ENCODE results near the gene TNS4.

The TNS4 gene

DNA sequence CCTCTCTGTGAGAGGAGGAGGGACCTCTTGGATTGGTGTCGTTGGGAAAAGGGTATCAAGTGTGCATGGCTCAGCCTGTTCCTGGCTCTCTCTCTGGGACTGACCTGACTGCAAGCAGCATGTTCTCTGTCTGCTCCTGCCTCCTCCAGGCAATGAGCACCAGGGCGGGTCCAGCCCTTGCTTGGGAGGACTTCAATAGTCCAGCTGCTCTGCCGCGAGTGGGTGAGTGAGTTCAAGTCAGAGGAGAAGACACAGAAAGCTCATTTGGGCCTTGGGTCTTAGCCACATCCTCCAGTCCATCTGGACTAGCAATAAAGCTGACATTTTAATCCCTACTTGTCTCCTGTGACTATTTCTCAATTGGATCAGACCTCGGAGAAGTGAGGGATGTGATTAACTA is 25.2 kb upstream of the TNS4 start:
- no peak overlapping the region for H3K27ac ChIP-seq
- TF ChIP-seq ZFX (IDR thresholded peaks at IDR 0.05) (no peak), CTCF (conservative IDR thresholded peaks at IDR 0.05) (no peak)

DNA sequence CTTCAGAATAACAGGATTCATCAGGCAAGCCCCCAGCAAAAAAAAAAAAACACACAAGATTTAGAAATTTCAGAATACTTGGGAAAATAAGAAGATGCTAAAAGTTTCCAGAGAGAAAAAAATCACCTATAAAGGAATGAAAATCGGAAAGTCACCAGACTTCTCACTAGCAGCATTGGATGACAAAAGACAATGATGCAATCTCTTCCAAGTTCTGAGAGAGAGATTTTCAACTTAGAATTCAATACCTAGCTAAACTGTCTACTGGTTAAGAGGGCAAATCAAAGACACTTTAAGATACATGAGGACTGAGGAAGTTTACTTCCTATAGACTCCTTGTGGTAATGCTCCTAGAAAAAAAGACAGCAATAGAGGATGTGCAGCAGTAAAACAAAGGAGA is 23.9 kb upstream of the TNS4 start:
- no peak overlapping the region for H3K27ac ChIP-seq
- no peak for TF ChIP-seq CTCF (conservative IDR thresholded peaks at IDR 0.05)
- no peak for TF ChIP-seq ZFX (IDR thresholded peaks at IDR 0.05)

GRCh38 chr17:40524243-40524965 is 23.0 kb upstream of the TNS4 start:
- TF ChIP-seq CTCF (conservative IDR thresholded peaks at IDR 0.05) (no peak), ZFX (IDR thresholded peaks at IDR 0.05) (no peak)
- H3K27ac ChIP-seq, result no peak overlapping the region

- no peak overlapping the region for H3K27ac ChIP-seq
- no peak for TF ChIP-seq CTCF (conservative IDR thresholded peaks at IDR 0.05)
- no peak for TF ChIP-seq ZFX (IDR thresholded peaks at IDR 0.05)
Observed at GRCh38 chr17:40522961-40523310, 21.5 kb upstream of the TNS4 start.

DNA sequence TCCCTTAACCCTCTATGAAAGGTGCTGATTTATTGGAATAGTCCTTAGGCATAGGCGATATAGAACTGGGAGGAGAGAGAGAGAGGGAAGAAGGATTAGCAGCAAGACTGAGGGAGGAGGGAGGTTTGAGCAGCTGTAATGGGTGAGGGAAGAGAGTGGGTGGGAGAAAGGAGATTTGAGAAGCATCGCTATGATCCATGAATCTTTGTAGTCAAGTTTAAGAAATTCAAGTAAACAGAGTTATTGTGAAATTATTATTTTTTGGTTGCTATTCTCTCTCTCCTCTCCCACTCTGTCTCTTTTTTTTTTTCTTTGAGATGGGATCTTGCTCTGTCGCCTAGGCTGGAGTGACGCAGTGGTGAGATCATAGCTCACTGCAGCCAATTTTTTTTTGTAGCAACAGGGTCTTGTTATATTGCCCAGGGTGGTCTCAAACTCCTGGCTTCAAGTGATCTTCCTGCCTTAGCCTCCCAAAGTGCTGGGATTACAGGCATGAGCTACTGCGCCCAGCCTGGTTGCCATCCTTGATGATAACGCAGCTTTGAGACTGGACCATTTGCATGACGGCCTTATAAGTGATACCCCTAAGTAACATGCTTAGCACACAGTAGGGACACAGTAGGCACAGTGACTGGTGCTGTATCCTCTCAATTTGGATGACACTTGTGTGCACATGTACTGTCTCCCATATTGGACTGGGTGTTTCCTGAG is 21.0 kb upstream of the TNS4 start:
- TF ChIP-seq ZFX (IDR thresholded peaks at IDR 0.05) (no peak), CTCF (conservative IDR thresholded peaks at IDR 0.05) (no peak)
- H3K27ac ChIP-seq, result no peak overlapping the region

GRCh38 chr17:40520991-40521453 is 19.6 kb upstream of the TNS4 start:
- TF ChIP-seq ZFX (IDR thresholded peaks at IDR 0.05) (no peak), CTCF (conservative IDR thresholded peaks at IDR 0.05) (no peak)
- H3K27ac ChIP-seq, result no peak overlapping the region

DNA sequence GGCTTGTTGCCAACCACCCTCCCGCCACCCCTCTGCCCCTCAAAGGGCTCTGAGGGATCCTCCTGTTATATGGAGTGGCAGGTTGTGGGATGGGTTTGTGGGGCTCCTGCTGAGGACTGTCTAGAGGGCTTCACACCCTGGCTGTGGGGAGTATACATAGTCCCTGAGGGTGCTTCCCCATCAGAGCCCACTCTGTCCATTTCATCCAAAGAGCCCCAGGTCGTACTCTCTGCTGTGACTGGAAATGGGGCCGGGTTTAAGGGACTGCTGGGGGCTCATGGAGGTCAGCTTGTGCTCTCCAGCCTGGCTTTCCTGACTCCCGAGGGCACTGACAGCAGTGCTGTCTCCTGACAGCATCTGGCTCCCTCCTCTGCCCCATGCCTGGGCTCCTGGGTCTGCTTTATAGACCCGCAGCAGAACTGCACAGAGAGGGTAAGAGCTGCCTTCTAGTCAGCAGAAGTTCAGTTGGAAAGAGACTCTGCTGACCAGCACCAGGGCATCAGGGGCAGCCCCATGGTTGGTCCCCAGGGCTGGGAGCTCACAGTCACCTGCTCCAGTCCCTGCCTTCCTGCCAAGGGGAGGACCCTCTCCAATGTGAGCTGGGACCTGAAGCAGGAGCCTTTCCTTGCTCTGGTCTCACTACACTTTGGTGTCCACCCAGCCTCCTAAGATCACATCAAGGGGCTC is 17.8 kb upstream of the TNS4 start:
- H3K27ac ChIP-seq, result no peak overlapping the region
- TF ChIP-seq ZFX (IDR thresholded peaks at IDR 0.05) (no peak), CTCF (conservative IDR thresholded peaks at IDR 0.05) (no peak)
